GM13977 (cell line): ENCODE results near the gene CTAGE15.
"Not testable (repeated sequence)": the region's sequence is repeated elsewhere in the genome, so short reads cannot be mapped to it uniquely, and the experiment has no call there.

Experiments used
- DNase-seq: peaks from one replicate; pipeline ENCODE4 v3.0.0; 2012; ENCODE audit warnings: low spot score
- in situ Hi-C: fragments of 300-500 bp; cut with MboI; formaldehyde crosslinking; loops from one replicate; pipeline ENCODE4 v1.12.0; 2022; ENCODE audit warnings: low sequenced_read_pairs, low pct_unique_long_range_greater_than_20kb, mixed read lengths, inconsistent platforms; ENCODE audit not compliant: unreplicated experiment

Gene CTAGE15, protein sequence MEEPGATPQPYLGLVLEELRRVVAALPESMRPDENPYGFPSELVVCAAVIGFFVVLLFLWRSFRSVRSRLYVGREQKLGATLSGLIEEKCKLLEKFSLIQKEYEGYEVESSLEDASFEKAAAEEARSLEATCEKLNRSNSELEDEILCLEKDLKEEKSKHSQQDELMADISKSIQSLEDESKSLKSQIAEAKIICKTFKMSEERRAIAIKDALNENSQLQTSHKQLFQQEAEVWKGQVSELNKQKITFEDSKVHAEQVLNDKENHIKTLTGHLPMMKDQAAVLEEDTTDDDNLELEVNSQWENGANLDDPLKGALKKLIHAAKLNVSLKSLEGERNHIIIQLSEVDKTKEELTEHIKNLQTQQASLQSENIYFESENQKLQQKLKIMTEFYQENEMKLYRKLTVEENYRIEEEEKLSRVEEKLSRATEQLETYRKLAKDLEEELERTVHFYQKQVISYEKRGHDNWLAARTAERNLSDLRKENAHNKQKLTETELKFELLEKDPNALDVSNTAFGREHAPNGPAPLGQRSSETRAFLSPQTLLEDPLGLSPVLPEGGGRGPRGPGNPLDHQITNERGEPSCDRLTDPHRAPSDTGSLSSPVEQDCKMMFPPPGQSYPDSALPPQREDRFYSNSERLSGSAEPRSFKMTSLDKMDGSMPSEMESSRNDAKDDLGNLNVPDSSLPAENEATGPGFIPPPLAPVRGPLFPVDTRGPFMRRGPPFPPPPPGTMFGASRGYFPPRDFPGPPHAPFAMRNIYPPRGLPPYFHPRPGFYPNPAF

DNA sequence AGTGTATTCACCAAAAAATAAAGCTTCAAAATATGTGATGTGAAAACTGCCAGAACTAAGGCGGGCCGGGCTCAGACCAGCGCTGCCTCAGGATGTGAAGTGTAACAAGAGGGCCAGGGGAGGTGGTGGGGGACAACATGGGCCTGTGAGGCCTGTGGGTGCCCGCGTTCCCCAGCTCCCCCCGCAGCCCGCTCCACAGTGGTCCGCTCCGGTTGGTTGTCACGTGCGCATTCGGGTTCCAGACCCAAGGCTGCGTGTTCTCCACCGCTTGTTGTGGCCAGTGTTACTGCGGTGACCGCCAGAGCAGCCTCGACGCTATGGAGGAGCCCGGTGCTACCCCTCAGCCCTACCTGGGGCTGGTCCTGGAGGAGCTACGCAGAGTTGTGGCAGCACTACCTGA is at the start of gene CTAGE15:
Gene CTAGE15 (plus strand): TSS at position 301 of the 400 bp plus-strand sequence. CDS start 17 bp downstream, at position 318.
- in situ Hi-C loops, result not testable (repeated sequence)

DNA sequence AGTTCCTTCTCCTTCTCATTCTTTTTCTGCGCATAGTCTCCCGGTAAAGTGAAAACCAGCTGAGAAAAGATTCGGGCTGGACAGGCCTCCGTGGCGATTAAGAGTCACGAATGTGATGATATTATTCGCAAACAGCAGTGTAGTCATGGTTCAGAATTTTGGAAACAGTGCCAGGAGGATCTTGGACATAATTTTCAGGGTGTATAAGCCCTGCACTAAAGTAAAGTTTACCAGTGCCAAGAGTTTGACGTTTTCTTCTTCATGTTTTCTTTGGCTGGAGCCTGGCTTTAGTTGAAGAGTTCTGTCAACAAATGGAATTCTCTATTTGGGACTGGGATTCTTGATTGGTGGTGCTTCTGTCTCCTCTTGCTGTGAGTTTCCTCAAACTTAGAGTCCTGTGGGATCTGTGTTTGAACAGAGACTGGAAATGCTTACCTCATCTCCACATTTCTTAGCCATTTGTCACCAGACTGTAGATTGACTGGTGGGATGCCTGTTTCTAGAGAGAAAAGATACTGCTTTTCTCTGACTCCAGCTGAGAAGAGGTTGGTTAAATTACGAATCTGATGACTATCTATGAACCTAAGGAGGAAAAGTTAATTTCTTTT is 49.2 kb upstream of the CTAGE15 start:
- DNase-seq, in situ Hi-C loops: not testable (repeated sequence)

More for the DNA sequence above, at the start of gene CTAGE15:
- DNase-seq, result not testable (repeated sequence)

DNA sequence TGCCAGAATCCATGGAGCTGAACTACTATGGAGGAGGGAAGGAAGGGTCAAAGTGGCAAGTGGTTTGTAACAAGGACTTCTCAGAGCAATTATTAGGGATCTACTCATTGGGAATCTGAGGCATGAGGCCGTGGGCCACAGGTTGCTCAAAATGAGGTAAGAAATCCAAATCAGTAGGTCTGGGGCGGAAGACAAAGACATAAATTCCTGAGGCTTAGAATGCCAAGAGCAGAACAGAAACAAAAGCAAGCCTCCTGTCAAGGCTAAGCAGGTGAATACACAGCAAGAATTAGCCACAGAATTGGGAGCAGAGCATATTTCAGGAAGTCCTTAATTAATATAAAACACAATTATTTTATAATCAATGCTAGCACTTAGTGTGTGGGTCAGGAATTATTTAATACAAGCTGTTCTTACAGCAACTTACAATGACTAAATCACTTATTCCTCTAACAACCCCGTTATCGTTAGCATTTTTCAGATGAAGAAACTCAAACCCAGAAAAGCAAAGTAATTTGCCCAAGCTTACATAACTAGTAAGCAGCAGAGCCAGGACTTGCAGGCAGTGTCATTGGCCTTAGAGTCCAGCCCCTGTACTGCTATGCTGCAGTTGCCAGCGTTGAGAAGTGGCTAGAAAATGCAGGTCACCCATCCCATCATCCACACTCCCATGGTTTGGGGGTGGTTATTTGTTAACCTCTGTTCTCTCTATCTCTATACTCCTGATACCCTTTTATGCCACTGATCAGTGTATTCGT is 40.3 kb upstream of the CTAGE15 start:
- DNase-seq, in situ Hi-C loops: not testable (repeated sequence)

DNA sequence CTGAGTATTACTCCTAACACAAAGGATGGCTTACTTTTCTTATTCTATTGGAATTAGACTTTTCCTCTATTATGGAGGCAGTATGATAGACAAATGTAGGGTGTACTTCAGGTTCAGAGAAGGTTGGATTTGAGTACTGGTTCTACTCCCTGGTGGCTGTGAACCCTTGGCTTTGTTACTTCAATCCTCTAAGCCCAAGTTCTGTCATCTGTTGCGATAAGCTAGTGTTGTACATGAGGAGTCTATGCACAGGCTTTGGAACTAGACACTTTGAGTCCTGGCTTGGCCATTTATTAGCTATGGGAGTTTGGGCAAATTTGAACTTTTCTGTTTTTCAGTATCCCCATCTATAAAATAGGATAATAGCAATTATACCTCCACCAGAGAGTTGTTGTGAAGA is 39.7 kb upstream of the CTAGE15 start:
- in situ Hi-C loops, DNase-seq: not testable (repeated sequence)

DNA sequence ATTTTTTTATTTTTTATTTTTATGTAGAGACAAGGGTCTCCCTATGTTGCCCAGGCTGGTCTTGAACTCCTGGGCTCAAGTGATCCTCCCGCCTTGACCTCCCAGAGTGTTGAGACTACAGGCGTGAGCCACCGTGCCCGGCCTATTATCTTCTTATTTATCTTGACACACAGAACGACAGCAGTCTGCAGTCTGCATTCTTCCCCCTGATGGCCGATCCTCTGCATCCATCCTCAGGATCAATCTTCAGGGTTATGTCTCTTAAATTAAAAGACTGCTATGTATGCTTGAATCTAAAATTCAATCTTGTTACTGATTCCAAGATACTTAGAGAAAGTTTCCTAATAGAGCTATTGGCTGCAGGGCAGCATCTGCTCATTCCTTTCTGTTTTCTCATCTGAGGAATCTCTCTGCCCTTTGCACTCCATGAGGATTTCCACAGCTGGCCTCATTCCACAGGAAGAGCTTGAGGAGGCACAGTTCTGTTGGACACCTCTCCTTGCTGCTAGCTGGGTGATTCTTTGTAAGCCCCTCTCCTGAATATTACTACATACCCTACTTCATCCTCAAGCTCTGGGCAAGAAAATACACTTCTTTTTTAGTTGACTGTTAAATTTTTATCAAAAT is 38.3 kb upstream of the CTAGE15 start:
- in situ Hi-C loops, DNase-seq: not testable (repeated sequence)

DNA sequence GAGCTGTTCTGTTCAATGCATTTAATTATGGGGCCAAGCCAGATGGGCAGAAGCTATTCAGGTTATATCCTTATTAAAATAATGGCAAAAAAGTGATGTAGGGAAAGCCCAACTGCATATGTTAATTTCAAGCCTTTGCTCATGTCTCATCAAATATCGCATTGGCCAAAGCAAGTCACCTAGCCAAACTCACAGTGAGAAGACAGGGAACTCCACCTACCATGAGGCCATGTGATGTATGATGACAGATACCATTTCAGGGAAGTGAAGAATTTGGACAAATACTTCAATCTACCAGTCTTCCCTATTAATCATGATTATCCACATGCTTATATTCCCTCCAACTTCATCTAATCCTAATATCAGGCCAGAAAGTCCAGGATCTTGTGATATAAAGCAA is 35.2 kb upstream of the CTAGE15 start:
- in situ Hi-C loops, DNase-seq: not testable (repeated sequence)

DNA sequence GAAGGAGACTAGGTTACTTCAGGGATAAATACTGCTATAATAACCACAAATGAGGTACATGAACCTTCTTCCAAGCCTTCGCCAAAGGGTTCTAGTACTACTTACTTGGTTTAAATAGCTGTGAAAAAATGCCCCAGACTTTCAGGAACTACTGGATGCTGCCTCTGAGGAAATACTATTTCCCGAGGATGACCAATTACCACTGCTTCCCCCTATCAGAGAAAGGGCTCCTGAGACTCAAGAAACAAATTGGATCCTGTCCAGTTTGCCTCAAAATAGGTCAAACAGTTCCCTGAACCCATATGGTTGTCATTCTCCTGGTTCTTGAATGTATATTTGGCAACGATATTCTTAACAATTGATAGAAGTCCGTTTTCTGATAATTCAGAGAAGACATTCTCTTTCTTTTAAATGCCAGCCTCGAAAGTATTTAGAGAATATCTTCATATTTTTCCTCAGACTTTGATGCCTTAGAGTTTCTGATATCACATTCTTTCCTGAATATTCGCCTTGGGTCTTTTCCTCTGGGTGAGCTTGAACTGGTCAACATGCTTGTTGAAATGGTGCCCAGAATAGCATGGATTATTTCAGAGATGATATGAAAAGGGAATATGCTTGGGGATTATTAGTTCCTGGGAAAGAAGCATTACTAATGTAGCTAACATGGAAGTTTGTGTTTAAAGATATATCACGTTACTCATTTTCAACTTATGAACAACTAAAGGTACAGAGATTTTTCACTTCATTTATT is 28.1 kb upstream of the CTAGE15 start:
- in situ Hi-C loops, DNase-seq: not testable (repeated sequence)

DNA sequence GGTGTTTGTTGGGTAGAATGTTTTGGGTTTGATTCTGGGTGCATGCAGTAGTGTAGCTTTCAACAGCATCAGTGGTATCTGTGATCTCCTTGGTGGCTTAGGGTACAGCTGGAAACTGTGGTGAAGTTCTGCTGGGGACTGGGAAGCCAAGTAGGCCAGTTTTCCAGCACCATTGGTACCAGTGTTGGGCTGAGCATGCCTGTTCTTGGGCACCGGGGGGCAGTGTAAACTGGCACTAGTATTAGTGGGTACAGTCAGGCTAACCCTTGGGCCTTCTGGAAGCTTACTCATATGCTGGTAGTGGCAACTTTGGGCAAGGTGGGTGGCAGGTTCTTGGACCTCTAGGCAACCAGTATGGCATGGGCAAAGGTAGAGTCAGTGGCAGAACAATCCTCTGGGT is 15.6 kb upstream of the CTAGE15 start:
- DNase-seq, in situ Hi-C loops: not testable (repeated sequence)

DNA sequence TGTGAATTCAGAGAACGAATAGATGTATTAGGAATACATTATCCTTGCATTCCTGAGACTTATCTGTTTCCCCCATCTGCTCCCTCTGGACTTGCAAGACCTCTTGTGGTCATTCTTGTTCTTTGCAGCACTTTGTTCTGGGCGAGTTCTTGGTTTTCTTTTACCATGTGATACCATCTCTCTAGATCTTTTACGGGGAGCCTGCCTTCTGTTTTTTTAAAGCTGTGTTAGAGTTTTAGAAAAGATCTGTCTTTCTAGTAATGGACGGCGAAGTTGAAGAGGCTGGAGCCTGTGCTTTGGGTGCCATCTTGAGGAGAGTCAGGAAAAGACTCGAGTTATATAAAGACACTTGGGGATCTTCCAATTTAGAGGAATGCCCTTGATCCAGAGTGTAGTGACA is 8.3 kb upstream of the CTAGE15 start:
- in situ Hi-C loops, DNase-seq: not testable (repeated sequence)

DNA sequence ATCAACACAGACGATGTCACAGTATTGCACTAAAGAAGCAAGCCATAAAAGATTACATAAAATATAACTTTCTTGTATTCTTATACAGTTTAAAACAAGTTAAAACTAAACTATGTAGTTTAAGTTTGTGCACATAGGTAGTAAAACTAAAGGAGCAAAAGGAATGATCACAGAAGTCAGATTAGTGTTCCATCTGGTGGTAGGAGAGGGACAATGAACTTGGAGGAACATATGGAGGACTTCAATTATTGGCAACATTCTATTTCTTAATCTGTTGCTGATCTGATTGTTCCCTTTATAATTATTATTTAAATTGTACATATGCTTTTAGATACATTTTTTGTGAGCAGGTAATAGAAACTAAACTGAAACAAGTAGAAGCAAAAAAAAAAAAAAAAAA is 5.6 kb upstream of the CTAGE15 start:
- in situ Hi-C loops, DNase-seq: not testable (repeated sequence)

DNA sequence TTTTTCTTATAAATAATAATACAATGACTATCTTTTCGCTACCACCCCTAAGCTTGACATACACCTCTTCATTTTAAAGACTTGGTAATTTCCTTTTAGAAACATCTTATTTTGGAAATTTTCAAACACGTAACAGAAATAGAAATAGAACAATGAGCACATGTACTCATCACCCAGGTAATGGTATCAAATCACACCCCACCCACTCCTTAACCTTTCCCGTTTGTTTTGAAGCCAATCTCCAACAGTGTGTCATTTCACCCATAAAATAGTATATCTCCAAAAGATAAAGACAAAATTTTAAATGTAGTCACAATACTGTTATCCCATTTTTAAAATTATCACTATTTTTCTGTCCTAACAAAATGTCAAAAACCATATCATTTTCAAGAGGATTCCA is 16.6 kb downstream of the CTAGE15 start:
- DNase-seq, in situ Hi-C loops: not testable (repeated sequence)

DNA sequence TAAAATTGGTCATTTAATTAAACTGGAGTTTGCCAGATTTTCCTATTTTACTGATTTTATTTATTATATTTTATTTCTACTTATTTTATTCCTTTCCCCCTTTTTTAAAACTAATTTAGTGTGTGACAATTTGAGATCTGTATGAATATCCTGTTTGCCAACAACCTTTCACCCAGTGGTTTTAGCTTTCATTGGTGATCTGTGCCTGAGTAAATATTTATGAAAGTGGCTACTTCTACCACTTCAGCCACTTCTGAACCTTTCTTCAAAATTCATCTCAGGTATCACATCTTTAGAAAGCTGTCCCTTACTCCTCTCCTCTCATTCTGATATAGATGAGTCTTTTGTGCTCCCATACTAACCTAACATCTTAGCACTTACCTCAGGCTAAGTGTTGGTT is 18.3 kb downstream of the CTAGE15 start:
- in situ Hi-C loops, DNase-seq: not testable (repeated sequence)

DNA sequence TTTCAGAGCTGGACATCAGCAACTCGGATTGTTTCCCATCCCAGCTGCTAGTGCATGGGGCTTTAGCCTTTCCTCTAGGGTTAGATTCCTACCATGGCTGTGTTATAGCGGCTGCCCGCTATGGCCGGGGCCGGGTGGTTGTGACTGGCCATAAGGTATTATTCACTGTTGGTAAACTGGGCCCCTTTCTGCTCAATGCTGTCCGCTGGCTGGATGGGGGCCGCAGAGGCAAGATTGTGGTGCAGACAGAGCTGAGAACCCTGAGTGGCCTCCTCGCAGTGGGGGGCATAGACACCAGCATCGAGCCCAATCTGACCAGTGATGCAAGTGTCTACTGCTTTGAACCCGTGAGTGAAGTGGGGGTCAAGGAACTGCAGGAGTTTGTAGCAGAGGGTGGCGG is 26.5 kb downstream of the CTAGE15 start:
- in situ Hi-C loops, result not testable (repeated sequence)

DNA sequence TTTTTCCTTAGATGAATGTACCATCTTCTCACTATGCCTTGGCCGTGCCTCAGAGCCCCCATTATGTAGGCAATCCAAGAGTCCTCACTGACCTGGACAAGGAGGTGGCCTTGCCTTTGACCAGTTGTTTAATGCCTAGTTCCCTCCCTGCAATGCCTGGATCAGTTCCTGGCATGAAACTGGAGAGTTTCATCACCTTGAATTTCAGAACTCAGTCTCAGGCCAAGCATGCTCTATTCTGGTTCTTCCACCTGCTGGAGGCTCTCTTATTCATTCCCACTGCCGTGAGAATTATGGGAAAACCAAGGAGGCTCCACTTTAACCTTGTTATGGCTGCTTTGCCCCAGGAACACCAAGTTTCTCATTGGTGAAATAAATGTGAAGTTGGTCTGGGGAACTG is 31.9 kb downstream of the CTAGE15 start:
- in situ Hi-C loops, DNase-seq: not testable (repeated sequence)

More for the DNA sequence above, 26.5 kb downstream of the CTAGE15 start:
- DNase-seq, result not testable (repeated sequence)

DNA sequence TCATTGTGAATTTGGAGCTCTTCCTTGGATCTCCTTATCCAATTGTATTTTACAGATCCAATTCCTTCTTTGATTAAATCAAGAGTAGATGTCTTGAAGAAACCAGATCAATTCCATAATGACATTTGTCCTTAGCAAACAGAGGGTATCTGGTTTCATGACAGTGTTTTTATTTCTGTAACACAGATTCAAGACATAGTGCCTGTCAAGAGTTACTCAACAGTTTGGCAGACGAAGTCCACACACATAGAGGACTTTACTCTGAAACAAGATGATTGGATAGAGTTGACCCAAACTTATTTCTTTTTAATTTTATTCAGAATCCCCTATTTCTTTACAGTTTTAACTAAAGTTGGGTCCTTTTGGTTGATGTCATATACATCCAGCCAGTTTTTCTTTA is 34.5 kb downstream of the CTAGE15 start:
- in situ Hi-C loops, DNase-seq: not testable (repeated sequence)

DNA sequence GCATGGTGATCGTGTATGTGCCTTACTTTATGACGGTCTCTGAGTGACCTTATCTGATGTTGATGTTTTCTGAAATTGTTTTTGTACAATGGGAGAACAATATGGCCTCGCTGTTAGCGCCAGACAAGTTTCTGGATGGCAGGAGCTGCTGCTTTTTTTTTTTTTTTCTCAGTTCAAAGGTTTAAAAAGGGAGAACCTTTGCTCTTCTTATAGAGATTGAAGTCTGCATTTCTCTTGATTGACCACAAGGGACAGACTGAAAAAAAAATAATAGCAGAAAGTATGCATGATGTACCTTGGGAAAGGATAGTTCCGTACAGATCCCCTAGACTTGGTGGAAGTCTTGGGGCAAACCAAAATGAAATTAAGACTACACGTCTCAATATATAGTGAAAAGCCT is 43.9 kb downstream of the CTAGE15 start:
- in situ Hi-C loops, DNase-seq: not testable (repeated sequence)
